GM19324 (cell line): ENCODE measurements around the gene ACSL1.
"Not testable (repeated sequence)": the region's sequence is repeated elsewhere in the genome, so short reads cannot be mapped to it uniquely, and the experiment has no call there.

Experiments used
- ATAC-seq: cut with Tn5 transposase; IDR thresholded peaks from one replicate; pipeline ENCODE4 v1.9.1; 2021; ENCODE audit warnings: mild to moderate bottlenecking, moderate library complexity; ENCODE audit not compliant: unreplicated experiment, low FRiP score

ACSL1 gene

GRCh38 chr4:184763150-184763780 is 62.5 kb downstream of the ACSL1 start:
- ATAC-seq, result no peak

DNA sequence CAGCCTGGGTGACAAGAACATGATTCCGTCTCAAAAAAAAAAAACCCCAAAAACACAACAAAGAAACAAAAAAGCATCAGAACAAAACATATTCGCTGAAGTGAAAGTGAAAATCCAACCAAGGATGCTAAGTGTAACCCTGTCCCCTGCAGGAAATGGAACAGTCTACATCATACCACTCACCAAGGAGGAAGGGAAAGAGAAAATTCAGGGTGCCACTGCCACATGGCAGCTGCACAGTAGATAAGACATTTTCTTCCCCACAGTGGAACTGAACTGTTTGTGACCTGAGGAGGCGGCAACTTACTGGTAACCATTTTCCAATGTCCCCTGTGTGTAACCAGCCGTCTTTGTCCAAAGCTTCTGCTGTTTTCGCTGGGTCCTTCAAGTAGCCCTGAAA is 63.7 kb downstream of the ACSL1 start:
- ATAC-seq, result no peak

DNA sequence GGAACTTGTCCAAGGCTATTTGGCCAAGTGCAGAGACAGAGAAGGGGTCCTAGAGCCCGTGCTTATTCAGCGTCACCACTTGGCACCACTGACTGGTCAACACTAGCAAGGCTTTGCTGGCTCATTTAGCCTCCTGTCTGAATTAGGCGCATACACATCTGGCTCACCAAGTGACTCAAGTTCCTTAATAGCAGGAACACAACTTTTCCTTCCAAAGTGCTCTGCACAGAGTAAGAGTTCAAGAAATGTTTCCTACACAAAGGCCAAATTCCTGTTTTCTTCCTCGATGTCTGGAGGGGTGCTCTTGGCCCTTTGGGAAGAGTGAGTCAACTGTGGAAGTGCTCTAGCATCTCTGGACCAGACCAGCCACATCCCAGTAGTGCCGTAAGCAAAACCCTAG is 65.1 kb downstream of the ACSL1 start:
- no peak for ATAC-seq

- no peak for ATAC-seq
These were observed 68.0 kb downstream of the ACSL1 start for GRCh38 chr4:184757810-184758209.

GRCh38 chr4:184756399-184756798 is 69.4 kb downstream of the ACSL1 start:
- no peak for ATAC-seq

- ATAC-seq, result no peak
These were observed 70.5 kb downstream of the ACSL1 start for GRCh38 chr4:184755278-184755677.

DNA sequence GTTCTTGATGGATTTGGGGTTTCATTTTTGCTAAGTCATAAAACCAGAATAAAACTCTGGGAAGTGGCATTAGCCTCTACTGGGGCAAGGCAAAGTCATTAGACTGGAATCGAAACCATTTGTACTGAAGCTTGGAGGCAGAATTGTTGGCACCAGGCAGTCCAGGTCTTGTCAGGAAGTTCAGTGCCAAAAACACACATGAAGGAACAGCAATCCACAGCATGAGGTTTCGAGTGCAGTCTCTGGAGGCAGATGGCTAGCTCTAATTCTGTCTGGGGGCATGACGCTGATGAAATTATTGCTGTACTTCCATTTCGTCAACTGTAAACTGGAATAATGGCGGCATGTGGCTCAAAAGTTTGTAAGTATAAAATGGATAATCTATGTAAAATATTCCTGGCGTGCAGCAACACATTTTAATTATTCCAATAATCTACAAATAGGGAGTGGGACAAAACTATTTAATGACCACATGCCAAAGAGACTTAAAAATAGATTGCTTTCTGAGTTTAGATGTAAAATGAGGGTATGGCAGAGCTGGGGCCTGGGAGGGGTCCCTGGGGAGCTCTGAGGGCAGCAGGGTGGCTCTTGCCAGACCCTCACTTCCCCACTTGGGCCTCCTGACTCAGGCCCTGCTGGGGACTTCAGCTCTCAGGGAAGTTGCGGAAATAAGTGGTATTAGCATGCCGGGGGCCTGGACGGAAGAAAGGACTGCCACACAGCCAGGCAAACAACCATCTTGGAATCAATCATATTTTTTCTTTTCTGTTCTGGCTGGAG is 73.1 kb downstream of the ACSL1 start:
- ATAC-seq, result no peak

GRCh38 chr4:184751585-184751956 is 74.2 kb downstream of the ACSL1 start:
- no peak for ATAC-seq

DNA sequence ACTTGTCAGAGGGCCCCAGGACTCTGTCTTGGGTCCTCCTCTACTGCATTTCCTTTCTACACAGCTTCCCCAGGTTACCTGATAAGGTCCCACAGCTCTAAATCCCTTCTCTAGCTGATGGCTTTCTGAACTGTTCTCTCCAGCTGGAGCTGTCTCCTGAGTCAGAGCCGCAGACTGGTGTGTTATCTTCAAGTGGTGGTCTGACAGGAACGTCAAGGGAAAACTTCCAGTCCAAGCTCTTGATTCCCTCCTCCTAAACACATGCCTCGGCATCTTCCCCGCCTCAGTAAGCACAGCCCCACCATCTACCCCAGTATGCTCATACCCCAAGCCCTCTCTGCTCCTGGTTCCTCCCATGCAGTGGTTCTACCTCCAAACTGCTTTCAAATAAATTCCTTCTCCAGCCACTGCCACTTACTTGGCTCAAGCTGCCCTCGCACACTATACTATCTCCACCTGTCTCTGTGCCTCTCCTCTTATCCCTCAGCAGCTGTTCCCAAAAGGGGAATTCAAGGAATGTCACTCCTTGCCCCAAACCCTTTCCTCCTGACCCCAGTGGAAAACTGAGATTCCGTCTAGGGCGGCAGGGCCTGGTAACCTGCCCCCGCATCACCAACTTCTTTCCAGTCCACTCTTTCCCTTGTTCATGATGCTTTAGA is 74.7 kb downstream of the ACSL1 start:
- ATAC-seq, result no peak

DNA sequence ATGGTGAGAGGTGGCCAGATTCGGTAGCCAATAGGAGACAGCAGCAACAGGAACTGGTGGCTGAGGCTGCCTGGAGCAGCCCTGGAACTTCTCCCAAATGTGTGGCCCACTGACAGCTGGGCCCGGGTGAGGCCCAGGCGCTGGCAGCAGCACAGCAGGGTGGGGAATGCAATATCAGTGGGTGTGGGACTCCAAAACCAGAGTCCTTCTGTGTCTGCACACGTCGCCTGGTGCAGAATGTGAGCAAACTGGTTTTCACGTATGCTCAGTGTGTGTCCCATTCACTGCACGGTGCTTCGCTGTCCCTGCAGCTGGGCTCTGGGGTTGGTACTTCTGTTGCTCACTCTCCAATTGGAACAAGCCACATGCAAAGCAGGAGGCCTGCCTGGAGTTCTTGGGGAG is 77.5 kb downstream of the ACSL1 start:
- no peak for ATAC-seq

- no peak for ATAC-seq
These were observed 78.5 kb downstream of the ACSL1 start for GRCh38 chr4:184747034-184747830.

- no peak for ATAC-seq
These were observed 79.7 kb downstream of the ACSL1 start for GRCh38 chr4:184745831-184746795.

GRCh38 chr4:184744236-184744635 is 81.5 kb downstream of the ACSL1 start:
- ATAC-seq, result no peak

DNA sequence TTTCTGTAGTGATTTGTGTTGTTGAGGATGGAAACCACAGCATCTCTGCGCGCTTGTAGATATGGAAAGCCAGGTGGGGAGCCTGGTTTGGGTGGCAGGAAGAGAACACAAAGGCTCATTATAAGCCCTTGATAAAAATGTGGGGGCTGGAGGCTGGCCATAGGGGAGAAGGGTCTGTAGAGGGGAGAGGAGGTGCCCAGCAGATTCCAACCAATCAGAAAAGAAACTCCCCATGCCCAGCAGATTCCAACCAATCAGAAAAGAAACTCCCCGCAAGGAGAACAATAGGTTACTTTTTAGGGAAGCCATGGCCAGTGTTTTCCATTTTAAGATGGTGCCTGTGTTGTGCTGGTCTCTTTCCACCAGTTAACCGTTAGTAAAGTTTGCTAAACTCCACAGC is 82.1 kb downstream of the ACSL1 start:
- no peak for ATAC-seq

DNA sequence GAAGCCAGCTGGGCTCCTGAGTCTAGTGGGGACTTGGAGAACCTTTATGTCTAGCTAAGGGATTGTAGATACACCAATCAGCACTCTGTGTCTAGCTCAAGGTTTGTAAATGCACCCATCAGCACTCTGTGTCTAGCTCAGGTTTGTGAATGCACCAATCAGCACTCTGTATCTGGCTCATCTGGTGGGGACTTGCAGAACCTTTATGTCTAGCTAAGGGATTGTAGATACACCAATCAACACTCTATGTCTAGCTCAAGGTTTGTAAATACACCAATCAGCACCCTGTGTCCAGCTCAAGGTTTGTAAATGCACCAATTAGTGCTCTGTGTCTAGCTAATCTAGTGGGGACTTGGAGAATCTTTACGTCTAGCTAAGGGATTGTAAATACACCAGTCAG is 84.1 kb downstream of the ACSL1 start:
- ATAC-seq, result not testable (repeated sequence)

- no peak for ATAC-seq
These were observed 84.8 kb downstream of the ACSL1 start for GRCh38 chr4:184740980-184741391.

DNA sequence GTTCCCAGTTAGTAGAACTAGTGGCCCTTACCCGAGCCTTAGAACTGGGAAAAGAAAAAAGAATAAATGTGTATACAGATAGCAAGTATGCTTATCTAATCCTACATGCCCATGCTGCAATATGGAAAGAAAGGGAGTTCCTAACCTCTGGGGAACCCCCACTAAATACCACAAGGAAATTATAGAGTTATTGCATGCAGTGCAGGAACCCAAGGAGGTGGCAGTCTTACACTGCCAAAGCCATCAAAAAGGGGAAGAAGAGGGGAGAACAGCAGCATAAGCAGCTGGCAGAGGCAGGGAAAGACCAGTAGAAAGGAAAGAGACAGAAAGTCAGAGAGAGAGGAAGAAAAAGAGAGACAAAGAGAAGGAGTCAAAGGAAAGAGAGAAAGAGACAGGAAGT is 86.2 kb downstream of the ACSL1 start:
- not testable (repeated sequence) for ATAC-seq

DNA sequence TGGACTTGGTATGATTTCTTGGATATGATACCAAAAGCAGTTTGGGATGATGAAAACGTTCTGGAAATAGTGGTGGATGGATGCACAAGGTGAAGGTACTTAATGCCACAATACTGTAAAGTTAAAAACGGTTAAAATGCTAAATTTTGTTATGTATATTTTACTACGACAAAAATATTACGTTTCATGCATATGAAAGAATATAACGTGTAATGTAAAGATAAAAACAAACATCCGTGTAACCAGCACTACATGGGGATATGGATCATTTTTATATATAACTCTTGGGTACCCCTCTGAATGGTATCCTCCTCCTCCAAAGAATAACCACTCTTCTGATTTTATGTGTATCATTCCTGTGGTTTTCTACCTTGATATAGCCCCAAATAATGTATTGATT is 91.0 kb downstream of the ACSL1 start:
- ATAC-seq, result no peak

DNA sequence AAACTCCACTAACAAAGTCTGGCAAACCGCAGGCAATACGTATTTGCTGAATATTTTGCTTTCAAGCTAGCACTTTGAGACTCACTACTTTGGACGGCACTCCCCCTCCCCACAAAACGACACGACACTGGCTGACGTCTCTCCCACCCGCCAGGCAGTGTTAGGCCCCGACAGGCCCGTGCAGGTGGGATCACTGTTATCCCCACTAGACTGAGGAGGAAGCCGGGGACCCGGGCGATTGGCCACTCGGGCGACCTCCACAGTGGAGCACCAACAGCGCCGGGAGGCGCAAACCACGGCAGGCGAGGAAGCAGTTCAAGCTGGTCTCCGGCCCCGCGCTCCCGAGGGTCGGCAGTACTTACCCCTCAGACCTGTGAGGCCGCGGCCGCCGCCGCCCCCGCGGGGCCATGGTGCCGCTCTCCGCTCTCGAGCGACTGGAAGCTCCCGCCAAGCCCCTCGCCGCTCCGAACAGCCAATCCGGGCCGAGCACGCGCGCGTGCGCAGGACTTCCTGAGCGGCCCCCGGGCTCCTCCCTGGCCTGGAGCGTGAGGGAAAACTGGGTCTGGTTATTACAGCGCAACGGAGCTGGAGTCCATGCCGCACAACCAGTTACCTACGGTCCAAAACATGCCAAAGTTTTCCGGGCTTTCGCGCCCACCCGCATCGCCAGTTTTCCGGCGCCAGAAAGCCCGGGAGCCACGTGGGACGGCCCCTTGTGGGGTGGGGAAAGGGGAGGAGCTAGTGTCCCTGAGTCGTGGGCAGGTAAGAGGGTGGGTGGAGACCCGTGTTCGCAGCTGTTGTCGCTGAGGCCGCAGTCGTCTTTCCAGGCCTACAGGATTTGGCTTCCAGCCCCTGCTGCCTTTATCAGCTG is 91.9 kb downstream of the ACSL1 start, which contains the start of gene CENPU:
CENPU (minus strand) TSS at position 443 of the 871 bp plus-strand sequence; CDS start at position 409, 34 bp downstream.
- ATAC-seq, result peak; percentile 96
